LHCN-M2 (cell line): ENCODE measurements around the gene DCST2. TPM values are rescaled to one million over a fixed set of nuclear protein-coding genes. Genes with fewer than 3 reads are reported as not detected.
"Not testable (repeated sequence)": the region's sequence is repeated elsewhere in the genome, so short reads cannot be mapped to it uniquely, and the experiment has no call there.

ENCODE experiments used
- DNase-seq: peaks from one replicate; pipeline ENCODE4 v3.0.0-alpha.2; 2012; ENCODE audit warnings: low read depth
- total RNA-seq: library from RNA; depleted of rRNA; stranded (reverse); fragments of >200 nt; gene quantifications from 2 replicates; pipeline ENCODE4 v1.2.3, GENCODE V29; 2014

The DCST2 gene
- total RNA-seq, 1 experiment from 2014 or later: 0.11 TPM

DNA sequence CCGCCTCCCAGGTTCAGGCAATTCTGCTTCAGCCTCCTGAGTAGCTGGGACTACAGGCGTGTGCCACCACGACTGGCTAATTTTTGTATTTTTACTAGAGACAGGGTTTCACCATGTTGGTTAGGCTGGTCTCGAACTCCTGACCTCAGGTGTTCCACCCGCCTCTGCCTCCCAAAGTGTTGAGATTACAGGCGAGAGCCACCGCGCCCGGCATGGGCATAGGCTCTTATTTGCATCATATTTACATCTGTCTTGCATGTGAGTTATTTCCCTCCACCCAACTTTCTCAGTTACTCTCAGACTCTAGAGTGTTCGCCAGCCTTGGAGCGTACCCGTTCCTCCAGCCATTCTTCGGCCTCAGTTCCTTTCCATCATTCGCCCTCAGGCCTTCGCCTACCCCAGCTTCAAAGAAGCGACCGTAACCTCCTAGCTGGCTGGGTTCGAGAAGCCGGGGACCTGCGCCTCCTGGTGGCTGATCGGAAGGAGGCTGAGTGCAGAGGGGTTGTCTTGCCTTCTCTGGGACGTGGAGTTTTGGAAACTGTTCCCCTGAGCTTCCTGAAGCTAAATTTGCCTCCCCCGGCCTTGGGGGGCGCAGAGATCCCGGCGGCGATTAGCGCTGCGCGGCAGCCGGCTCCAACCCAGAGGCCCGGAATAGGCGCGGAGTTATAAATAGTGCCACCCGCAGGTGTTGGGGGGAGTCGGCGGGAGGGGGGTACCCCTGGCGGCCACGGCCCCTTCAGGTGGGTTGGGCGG lies 34.6 kb downstream of the DCST2 start:
- DNase-seq: peak; percentile 68

DNA sequence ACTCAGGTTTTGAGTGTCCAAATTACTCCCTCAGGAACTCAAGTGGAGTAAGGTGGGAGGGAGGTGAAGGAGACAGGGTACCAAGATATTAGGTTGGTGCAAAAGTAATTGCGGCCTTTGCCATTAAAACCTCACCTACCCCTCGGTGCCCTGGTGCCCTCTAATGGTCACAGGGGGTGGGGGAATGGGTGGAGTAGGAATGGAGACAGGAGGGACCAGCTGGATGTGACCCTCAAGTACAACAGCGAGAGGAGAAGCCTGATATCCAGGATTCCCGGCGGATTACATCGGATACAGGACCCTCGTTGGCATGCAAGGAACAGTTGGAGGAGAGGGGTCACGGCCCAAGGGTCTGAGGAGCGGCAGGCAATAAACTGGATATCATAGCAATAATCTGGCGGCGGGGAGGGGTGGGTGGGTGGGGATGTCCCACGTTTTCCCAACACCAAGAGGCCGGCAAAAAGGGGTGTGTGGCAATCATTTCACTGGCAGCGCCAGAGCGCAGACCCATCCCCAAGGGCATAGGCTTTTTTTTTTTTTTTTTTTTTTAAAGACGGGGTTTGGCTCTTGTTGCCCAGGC lies 35.3 kb downstream of the DCST2 start:
- no peak for DNase-seq

DNA sequence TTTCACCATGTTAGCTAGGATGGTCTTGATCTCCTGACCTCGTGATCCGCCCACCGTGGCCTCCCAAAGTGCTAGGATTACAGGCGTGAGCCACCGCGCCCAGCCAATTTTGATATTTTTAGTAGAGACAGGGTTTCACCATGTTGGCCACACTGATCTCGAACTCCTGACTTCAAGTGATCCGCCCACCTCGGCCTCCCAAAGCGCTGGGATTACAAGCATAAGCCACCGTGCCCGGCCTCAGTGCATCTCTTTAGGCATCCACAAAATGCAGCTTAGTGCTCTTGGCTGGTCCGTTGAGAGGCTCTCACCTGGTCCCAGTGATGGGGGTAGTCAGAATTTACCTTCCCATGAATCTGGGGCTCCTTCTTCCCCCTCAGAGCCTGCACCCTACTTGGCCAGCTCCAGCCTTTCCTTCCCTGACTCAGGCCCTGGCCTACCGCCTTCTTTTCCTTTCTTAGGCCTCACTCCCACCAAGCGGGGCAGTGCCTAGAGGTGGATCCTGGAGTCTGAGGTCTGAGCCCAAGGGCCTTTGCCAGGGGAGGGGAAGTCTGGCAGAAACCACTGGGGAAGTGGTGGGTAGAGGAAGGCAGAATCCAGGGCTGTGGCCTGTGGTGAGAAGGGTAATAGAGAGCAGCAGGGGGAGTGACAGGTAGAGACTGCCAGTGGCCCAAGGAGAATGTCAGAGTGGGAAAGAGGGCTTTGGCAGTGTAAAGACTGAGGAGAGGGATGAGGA lies 36.4 kb downstream of the DCST2 start:
- DNase-seq: no peak

DNA sequence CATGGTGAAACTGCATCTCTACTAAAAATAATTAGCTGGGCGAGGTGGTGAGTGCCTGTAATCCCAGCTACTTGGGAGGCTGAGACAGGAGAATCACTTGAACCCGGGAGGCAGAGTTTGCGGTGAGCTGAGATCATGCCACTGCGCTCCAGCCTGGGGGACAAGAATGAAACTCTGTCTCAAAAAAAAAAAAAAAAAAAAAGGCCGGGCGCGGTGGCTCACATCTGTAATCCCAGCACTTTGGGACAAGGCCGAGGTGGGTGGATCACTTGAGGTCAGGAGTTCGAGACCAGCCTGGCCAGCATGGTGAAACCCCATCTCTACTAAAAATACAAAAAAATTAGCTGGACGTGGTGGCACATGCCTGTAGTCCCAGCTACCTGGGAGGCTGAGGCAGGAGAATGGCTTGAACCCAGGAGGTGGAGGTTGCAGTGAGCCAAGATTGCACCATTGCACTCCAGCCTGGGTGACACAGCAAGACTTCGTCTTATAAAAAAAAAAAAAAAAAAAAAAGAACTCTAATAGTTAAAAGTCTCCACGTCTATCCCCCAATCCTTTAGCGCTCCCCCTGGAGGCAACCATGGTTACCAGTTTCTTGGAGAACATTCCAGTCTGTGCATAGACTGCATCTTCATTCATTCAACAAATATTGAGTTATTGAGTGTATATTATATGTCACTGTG lies 38.1 kb downstream of the DCST2 start:
- peak; percentile 76 for DNase-seq

- no peak for DNase-seq
Observed at GRCh38 chr1:154994591-154994990, 39.0 kb downstream of the DCST2 start.

DNA sequence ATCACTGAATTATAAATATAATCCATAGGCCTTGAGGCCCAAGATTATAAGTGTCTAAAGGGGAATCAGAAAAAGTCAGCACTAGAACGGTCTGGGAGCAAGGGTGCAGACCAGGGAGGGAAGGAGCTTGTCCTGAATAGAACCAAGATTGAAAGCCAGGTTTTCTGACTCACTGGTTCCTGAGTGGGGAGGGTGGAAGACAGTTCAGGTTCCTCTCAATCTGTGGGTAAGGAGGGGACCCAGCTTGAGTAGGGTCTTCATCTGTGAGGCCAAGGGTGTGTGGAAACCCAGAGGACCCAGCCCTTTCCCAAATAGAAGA lies 39.4 kb downstream of the DCST2 start:
- DNase-seq: no peak

- DNase-seq: no peak
Observed at GRCh38 chr1:154993572-154994268, 39.9 kb downstream of the DCST2 start, which contains the start of gene LENEP. Gene LENEP (plus strand): TSS chr1:154993586. CDS start chr1:154993608, 22 bp downstream.

DNA sequence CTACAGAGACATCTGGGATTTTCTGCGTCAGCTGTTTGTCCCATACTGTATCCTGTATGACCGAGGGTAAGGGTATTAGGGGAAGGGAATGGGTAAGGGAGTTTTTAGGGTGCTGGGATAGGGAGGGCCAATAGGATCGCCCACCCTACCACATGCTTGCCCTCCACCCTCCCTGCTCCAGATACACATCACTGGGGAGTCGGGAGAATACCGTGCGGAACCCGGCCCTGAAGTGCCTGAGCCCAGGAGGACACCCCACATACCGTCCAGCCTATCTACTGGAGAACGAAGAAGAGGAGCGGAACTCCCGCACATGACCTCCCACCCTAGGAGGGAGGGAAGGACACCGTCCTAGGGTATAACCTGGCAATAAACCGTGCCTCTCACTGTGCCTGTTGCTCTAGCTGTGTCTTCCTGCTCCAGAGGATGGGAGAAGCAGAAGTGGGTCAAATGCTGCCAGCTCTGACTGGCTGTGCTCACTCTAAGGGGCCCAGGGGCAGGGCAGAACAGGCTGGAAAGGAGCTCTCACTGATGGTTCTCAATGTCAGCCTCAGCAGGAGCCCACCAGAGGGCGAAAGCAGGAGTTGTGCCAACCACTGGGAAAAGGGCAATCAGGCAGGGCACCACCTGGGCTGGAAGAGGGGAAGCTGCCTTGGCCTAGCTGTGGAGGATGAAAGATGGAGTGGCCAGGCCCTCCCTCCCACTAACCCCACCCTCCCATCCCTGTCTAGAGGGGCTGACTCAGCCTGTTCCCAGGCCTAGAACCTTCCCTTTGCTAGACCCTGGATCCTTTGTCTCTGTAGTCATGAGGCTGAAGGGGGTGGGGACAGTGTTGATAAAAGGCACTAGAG lies 40.6 kb downstream of the DCST2 start:
- DNase-seq: peak; percentile 56

DNA sequence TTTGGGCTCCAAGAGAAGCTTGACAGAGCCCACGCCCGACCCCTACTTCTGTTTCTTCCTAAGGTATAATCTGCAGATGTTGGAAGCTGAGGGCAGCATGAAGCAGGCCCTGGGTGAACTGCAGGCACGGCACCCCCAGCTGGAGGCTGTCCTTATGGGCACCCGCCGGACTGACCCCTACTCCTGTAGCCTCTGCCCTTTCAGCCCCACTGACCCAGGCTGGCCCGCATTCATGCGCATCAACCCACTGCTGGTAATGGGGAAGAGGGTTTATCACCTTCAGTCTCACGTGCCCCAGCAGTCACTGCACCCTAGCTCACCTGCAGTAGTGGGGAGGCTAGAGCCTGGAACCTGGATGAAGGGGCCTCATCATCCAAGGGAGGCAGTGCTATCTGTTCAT lies 43.3 kb downstream of the DCST2 start:
- no peak for DNase-seq

DNA sequence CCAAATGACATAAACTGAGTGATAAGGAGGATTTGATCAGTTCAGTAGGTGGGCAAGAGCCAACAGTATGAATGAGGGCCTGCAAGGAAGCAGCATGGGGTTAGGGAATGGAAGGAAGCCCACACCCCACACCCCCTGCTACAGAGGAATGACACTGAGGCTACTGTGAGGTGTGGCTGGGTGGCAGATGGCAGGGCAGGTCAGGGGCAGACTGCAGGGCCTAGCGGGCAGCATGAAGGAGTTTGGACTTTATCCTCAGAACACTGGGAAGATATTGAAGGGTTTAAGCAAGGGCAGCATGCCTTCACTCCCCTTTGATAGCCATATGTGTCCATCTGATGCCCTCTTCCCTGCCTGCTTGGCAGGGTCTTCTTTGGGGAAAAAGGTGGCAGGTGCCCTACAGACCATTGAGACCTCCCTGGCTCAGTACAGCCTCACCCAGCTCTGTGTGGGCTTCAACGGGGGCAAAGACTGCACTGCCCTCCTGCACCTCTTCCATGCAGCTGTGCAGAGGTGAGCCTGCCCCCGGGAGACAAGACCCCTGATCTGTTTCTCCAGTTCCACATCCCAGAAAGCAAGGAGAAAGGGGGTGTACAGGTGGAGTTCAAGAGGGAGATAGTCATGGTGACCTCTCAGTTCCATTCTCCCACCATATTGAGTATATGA lies 44.3 kb downstream of the DCST2 start:
- DNase-seq: no peak

DNA sequence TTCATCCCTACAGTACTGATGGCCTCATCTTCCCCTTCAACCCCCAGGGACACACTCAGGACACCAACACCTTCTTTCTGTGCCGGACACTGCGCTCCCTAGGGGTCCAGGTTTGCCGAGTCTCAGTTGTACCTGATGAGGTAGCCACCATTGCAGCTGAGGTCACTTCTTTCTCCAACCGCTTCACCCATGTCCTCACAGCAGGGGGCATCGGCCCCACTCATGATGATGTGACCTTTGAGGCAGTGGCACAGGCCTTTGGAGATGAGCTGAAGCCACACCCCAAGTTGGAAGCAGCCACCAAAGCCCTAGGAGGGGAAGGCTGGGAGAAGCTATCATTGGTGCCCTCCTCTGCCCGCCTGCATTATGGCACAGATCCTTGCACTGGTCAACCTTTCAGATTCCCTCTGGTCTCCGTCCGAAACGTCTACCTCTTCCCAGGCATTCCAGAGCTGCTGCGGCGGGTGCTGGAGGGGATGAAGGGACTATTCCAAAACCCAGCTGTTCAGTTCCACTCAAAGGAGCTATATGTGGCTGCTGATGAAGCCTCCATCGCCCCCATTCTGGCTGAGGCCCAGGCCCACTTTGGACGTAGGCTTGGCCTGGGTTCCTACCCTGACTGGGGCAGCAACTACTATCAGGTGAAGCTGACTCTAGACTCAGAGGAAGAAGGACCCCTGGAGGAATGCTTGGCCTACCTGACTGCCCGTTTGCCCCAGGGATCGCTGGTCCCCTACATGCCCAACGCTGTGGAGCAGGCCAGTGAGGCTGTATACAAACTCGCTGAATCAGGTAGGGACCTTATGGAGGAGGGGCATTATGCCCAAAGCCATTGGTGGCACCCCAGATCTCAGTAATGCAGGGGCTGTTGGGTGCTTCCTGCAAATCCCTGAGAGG lies 45.3 kb downstream of the DCST2 start:
- DNase-seq: no peak

GRCh38 chr1:154987326-154987725 lies 46.3 kb downstream of the DCST2 start:
- no peak for DNase-seq

DNA sequence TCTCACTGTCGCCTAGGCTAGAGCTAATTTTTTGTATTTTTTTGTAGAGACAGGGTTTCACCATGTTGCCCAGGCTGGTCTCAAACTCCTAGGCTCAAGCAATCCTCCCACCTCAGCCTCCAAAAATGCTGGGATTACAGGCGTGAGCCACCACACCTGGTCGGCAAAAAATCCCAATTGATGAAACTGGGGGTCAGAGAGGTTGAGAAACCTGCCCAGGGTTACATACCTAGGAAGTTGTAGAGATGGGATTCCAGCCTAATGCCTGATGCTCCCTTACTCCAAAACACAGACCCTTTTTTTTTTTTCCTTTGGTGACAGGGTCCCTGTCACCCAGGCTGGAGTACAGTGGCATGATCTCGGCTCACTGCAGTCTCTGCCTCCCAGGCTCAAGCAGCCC lies 46.8 kb downstream of the DCST2 start:
- DNase-seq: not testable (repeated sequence)

DNA sequence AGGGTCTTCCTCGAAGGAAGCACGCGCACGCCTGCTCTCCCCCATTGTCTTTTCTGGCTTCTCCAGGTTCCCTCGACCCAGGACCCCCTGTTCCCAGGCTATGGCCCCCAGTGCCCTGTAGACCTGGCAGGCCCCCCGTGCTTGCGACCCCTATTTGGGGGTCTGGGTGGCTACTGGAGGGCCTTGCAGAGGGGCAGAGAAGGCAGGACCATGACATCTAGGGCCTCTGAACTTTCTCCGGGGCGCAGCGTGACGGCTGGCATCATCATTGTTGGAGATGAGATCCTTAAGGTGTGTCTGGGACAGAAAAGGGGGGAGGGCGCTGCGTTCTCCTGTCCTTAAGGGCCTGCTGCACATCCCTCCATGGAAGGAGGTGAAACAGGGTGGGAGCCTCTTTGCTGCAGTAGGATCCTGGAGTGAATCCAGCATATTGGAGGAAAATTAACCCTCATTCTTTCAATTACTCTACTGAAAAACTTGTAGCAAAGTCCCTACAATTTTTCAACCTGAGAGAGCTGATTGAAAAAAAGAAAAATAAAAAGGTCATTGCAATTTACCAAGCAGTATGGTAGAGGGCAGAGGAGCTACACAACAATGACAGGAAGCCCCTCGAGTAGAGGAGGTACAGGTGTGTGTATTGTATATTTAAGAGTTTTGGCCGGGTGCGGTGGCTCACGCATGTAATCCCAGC lies 49.7 kb downstream of the DCST2 start:
- DNase-seq: no peak

- DNase-seq: peak; percentile 100
Observed at GRCh38 chr1:154982897-154983648, 50.5 kb downstream of the DCST2 start, which contains the start of gene FLAD1. Gene FLAD1 (plus strand): TSS chr1:154983344. CDS start chr1:154983695, 351 bp downstream.

DNA sequence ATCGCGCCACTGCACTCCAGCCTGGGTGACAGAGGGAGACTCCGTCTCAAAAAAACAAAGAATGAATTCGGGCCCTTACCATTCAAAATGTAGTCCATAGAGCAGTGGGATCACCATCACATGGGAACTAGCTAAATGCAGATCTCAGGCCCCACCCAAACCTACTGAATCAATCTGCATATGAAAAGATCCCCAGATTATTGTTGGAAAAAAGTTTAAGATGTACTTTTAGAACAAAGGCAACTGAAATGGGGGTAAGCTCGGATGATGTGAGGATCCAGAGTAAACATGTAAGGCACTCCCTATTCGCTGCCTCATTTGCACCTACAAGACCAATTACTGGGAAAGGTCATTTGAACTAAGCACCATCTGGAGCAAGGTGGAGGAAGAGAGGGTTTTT lies 51.2 kb downstream of the DCST2 start:
- no peak for DNase-seq

- no peak for DNase-seq
Observed at GRCh38 chr1:154978360-154978759, 55.2 kb downstream of the DCST2 start.

DNA sequence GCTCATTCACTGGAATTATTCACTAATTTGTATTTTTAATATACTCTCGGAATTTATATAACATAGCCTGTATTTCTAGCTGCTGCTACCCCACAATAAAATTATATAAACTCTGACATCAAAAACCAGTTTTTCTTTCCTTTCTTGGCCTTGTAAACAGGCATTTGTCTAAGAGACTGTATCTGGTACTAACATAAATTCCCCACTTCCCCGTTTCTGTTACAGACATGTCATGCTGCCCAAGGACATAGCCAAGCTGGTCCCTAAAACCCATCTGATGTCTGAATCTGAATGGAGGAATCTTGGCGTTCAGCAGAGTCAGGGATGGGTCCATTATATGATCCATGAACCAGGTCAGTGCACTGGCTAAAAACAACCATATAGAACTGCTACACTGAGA lies 55.8 kb downstream of the DCST2 start:
- DNase-seq: not testable (repeated sequence)
